Brain pericyte (primary cell): ENCODE results near the gene FBXO3.
"Not testable (repeated sequence)": the region's sequence is repeated elsewhere in the genome, so short reads cannot be mapped to it uniquely, and the experiment has no call there.

Experiments
- DNase-seq: peaks from one replicate; pipeline ENCODE4 v3.0.0-alpha.2; 2012; ENCODE audit warnings: low read depth, low spot score

Gene FBXO3

DNA sequence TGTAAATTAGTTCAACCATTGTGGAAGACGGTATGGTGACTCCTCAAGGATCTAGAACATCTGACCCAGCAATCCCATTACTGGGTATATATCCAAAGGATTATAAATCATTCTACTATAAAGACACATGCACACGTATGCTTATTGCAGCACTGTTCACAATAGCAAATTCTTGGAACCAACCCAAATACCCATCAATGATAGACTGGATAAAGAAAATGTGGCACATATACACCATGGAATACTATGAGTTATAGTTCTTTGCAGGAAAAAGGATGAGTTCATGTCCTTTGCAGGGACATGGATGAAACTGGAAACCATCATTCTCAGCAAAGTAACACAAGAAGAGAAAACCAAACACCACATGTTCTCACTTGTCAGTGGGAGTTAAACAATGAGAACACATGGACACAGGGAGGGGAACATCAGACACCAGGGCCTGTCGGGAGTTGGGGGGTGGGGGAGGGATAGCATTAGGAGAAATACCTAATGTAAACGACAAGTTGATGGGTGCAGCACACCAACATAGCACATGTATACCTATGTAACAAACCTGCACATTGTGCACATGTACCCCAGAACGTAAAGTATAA, 45.2 kb downstream of the FBXO3 start:
- DNase-seq: not testable (repeated sequence)

DNA sequence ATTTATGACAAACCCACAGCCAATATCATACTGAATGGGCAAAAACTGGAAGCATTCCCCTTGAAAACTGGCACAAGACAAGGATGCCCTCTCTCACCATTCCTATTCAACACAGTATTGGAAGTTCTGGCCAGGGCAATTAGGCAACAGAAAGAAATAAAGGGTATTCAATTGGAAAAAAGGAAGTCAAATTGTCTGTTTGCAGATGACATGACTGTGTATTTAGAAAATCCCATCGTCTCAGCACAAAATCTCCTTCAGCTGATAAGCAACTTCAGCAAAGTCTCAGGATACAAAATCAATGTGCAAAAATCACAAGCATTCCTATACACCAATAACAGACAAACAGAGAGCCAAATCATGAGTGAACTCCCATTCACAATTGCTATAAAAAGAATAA, 46.8 kb downstream of the FBXO3 start:
- not testable (repeated sequence) for DNase-seq

DNA sequence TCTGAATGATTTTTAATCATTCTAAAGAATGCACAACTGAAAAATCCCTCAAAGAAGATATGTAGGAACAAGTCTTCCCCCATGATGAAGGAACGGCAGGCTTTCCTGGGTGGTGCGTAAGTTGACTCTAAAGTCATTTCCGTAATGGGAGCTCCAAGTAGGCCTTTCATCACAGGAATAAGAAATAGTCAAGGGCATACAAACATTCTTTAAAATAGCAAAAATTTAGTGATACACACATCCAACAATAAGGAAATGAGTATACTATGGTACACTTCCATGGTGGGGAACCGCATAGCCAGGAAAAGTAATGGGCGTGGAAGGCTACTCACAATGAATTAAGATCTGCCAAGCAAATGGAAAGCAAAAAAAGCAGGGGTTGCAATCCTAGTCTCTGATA, 48.8 kb downstream of the FBXO3 start:
- DNase-seq: no peak

DNA sequence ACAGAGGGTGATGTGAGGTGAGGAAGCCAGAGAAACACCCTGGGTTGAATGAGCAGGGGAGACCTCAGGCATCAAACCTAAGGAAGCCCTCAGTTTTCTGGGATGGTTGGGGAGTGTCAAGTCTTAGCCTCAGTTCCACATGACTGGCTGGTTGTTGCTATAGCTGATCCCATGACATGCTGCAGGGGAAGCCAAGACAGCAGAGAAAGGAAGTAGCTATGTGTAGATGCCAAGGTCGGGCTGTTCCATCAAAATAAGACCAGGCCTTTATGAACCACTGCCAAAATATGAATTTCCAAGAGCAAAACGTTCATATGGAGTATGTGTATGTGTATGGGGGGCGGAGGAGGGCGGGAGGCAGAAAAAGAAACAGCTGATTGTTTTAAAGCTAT, 49.7 kb downstream of the FBXO3 start:
- no peak for DNase-seq

DNA sequence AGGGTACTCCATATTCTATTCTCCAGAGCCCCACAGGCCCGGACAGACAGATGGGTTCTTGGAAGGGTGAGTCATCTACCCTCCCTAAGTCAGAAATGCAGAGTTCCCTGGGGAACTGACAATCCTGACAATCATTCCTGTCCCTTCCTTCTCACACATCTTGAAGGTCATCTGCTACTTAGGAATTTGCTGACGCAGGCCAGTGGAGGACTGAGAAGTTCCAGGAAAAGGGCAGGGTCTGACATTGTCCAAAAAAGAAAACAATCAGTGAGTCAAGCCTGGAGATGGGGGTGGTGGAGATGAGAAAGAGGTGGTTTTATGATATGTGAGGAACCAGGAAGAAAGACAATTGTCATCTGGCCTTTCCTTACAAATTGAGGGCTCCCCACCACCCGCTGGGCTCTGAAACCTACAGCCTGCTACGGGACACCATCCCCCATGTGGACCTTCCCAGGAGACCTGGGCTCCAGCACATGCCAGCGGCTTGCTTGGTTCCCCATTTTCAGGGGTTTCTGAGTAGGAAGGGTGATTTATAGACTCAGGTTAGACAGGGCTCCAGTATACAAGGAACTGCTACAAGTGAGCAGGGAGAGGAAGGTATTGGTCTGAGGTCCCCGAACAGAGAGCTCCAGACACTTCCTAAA, 51.0 kb downstream of the FBXO3 start:
- DNase-seq: no peak

DNA sequence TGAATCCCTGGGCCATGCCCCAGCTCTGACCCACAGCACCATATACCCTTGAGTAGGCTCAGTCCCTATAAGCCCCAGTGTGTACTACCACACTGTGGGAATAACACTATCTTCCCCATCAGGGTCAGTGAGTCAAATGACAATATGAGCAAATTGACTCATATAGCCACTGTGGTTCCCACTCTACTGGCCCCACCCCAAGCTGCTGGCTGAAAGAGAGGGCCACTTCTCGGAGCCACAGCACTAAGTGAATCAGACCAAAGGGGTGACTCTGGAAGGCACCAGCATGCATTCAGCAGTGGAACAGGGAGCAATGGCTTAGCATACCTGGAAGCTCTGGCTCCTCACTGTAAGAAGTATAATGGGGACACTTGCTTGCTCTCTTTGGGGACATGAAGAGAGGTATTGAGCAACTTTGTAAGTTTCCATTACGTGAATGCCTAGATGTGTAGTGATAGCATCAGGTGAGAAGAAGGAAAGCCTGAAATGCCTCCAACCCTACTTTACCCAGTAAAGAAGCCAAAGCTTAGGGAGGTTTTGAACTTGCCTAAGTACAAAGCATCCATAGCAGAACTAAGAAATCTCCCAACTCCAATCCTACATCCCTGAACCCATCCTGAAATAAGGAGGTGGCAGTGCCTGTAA, 51.6 kb downstream of the FBXO3 start:
- DNase-seq: no peak

DNA sequence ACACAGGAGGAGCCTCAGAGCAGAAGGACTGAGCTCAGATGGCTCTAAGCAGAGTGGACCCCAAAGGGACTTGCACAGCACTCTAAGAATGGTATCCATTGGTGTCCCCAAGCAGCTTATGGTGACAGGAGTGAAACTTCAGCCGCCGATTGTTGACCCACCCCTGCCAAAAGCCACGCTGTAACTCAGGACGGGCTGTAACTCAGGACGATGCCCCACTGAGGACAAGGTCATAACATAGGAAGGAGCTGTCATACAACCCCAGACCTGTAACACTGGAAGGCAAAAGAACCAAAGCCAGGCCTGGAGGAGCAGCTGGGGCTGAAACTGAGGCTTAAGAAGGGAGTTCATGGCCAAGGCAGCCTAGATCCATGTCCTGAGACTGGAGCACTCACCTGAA, 52.3 kb downstream of the FBXO3 start:
- no peak for DNase-seq

DNA sequence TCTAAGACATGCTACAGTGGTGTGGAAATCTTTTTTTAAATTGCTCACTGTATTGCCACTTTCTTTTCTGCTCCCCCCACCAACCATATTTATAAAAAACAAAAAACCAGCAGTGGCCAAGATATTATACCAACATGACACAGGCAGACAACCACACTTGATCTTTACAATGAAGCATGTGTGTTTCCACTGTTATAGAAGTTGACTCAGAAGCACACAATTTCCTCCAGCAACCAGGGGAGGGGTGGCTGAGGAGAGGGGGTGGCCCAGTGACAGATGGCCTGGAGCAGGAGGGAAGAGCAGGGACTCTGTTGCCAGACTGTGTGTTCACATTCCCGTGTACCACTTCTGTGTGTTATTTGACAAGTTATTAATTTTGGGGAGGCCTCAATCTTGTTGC, 52.9 kb downstream of the FBXO3 start:
- no peak for DNase-seq

DNA sequence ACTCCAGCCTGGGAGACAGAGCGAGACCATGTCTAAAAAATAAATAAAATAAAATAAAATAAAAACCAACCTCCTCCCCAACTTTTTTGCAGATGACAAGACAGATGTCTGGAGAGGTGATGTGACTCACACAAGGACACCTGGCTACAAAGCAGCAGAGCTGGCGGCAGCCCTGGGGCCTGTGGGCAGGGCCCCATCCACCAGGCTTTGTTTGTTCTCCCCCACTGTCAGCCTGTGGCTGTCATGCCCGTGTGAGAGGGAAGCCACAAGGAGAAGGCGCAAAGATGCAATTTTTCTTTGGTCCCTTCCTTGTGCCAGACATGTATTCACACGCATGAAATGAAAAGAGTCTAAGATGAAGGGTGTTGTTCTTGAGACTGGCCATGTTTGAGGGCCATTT, 54.7 kb downstream of the FBXO3 start:
- DNase-seq: no peak

DNA sequence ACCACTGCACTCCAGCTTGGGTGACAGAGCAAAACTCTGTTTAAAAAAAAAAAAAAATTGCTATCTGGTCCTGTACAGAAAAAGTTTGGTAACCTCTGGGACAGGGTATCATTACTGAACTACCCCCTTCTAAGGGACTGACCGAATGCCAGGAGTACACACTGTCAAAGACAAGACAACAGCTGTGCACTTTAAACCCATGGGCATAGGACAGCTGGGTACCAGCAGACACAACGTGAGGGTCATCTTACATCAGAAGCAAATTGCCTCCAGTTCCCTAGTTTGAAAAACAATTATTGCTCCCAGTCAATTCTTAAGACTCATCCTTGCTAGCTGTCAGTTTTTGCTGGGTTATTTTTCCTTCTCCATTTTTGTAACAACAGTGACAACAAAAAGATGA, 55.9 kb downstream of the FBXO3 start:
- no peak for DNase-seq

DNA sequence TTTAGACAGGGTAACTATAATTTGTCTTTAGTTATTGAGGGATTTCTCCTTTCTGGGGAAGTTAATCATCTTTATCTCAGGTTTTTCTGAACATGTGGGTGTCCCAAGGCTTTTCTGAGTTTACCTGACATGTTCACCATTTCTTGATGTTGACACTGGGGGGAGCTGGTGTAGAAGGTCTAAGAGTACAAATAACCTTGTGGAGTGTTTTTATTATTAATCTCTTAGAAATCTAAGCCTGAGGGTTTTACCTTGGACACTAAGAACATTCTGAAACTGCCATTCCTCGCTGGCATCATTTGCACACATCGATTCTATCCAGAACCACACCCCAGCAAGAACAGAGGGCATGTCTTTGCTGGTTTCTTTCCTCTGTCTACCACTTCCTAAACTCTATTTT, 58.1 kb downstream of the FBXO3 start:
- no peak for DNase-seq

DNA sequence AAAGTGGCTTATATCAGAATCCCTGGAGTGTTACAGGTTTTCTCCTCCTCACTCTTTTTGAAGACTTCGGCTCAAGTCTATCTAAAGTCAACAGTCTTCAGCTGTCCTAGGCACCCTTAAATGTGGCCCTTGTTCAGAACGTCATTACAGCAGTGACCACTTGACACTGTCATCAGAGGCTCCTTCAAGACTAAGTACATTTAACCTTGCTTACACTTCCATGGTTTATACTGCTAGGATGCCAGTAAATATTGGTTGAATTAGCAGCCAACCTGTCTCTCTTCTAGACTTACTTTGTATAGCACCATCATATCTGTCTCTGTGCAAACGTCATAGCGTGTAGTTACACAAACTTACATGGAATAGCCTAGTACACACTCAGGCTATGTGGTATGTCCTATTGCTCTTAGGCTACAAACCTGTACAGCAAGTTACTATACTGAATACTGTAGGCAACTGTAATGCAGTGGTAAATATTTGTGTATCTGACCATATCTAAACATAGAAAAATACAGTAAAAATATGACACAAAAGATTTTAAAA, 60.4 kb downstream of the FBXO3 start:
- no peak for DNase-seq

DNA sequence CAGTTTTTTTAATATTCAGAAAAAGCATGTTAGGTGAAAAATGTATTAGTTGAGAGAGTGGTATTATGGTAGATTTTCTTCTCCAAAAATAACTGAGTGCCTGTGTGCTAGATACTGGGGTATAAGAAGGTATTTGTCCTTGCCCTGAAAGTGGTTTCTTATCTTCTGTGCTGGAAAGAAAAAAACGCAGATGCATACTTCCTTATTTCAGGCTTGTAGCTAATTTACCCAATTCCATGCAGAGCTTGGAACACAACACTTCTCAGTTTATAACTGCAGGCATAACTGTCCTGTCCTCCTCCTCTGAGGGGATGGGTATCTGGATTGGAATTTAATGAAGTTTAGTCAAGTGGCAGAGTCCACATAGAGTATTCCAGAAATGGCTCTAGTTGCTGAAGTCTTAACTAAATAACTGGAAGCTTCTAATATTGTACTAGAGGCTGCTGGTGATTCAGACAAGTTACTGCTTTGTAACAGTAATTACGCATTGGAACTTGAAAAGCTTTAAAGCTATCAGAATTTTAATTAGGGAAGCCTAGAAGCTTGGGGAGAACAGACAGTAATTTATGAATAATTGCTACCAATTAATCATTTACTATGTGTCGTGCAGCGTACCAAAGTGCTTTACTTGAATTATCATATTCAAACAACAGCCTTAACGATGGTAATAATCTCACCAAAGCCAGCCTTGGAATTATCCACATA, 61.0 kb downstream of the FBXO3 start:
- no peak for DNase-seq

DNA sequence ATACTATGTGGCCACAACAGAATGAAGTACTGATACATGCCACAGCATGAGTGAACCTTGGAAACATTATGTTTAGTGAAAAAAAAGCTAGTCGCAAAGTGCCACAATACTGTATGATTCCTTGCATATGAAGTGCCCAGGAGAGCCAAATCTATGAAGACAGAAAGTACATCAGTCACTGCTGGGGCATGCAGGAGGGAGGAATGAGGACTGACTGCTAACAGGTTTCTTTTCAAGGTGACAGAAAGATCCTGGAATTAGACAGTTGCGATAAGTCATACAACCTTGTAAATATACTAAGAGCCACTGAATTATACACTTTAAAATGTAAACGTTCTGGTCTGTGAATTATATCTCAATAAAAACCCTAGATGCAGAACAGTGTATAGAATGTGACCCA, 61.9 kb downstream of the FBXO3 start:
- no peak for DNase-seq

DNA sequence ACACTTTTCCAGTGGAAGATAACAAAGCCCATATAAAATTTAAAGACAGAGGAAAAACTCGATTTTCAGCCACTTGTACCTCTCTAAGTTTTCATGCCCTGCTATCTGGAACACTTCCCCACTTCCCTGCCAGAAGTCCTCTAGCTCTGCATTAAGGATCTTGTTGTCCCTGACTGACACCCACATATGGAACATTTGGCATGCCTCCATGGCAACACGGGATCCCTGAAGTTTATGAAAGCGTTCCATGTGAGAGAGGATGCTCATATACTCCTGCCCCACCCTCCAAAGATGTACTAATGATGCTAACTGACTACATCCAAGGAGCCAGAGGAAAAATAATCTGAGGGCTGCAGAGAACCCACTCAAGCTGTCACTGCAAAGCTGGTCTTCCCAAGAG, 64.9 kb downstream of the FBXO3 start:
- DNase-seq: no peak

DNA sequence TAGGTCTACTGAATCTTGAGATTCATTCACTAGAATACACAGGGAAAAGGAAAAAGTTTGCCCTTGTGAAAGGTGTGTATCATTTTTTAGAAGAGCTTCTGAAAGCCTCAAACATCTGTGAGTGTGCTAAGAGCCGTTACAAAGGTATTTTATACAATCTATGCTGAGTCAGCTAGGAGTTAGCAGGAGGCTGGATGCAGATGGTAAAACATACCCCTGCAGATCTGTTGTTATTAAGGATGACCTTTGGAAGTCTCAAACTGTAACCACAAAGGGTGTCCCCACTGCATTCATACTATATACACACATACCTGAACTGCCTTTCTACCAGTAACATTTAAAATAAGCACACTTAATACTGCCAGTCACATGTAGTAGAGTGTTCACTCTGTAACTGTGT, 65.3 kb downstream of the FBXO3 start:
- no peak for DNase-seq

DNA sequence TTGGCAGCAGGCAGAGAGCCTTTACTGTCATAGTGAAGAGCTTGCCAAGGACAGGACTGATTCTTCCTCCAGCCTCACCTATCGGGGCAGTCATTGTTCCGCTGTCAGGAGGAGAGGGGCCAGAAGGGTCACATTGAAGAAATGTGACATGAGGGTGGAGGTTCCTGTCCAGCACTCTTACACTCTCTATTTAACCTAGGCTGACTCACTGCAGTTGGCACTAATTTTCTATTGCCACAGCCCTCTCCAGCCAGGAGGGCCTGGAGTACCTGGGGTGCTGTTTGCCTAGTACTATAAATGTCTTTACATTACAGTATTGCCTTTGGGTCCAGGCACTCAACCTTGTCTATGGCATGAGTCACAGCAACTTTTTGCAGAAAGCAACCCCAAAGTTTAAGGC, 66.5 kb downstream of the FBXO3 start:
- not testable (repeated sequence) for DNase-seq

DNA sequence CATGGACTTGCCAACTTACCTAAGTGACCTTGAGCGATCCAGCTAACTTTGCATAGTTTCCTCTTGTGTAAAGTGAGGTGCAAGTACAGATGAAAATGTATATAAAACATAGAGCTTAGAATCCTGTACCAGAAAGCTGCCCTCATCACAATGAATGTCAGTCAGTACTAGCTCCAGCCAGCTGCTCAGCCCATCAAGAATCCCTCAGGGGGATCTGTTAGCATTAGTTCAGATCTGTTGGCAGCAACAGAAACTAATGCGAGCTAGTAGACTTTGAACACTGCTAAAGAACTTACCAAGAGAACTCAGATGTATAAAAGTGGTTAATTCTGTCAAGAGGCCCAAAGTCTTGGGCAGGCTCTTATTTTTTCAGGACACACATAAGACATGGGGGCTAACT, 67.4 kb downstream of the FBXO3 start:
- DNase-seq: no peak

DNA sequence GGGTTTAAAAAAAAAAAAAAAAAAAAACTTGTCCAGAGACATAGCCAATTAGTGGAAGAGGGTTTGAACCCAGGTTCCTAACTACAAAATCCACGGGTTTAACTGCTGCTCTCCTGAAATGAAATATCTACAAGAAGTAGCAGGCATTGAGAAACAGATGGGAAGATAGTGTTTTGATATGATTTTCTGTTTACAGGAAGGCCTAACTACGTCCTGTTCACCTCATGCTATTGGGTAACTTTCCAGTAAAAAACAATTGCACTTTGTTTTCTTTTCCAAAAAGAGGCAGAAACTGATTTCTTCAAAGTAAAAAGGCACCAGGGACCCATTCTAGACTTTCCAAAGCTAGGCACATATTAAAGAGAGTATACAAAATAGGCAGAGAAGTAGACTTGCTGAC, 67.8 kb downstream of the FBXO3 start:
- no peak for DNase-seq

DNA sequence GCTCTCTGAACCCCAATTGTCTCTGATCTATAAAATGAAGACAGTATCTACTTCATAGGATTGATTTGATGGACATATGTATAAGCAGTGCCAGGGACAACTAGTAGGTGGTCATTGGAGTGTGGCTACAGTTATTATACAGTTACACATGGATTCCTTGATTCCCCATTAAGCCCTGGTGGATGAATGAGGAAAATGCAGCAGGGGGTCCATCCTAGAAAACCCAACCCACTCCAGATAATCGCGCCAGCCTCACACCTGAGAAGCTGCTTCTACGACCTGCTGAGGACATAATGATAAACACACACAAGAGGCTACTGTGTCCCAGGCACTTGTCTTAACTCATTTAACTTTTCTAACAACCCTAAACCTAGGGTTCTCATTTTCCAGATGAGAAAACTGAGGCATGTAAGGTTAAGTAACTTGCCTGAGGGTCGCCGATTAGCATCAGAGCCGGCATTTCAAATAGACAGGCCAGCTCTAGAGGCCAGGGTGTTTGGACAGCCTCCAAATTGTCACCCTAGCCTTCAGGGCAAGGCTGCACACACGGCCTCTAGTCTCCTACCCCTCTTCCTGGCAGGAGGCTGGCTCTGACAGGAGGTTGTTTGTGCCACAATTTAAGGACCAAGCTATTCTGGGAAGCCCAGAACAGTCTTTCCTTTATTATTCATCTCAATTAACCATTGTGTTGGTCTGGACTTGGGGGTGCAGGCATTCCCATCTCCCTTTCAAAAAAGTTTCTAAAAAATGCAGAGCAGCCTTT, 69.9 kb downstream of the FBXO3 start:
- DNase-seq: no peak

DNA sequence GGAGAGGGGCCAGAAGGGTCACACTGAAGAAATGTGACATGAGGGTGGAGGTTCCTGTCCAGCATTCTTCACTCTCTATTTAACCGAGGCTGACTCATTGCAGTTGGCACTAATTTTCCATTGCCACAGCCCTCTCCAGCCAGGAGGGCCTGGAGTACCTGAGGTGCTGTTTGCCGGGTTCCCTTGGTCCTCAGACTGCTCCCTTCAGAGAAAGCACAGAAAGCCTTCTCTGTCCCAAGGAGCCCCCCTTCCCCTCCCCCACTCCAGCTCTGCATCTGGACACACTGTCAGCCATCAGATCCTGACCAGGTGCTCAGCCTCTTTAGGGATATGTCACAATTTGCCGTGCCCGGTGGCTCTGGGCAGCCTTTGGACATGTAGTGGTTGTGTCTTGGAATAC, 70.5 kb downstream of the FBXO3 start:
- DNase-seq: no peak

DNA sequence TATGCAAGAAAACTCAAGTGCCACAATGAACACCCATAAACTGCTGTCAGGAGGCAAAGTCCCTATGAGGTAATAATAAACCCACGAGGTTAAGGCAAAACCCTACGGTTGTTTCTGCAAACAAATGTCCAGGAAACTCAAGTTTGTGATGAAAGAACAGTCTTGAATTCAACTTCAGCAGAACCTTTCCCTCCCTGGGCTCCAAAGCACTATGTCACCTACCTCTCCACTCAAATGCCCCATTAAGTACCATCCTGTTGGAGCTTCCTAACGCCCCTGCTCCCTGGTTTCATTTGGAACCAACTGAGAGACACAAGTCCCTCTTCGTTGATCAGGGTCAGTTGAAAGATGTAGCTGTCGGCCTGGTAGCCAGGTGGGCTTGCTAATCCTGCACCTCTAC, 71.1 kb downstream of the FBXO3 start:
- no peak for DNase-seq
